GM21528 (cell line): ENCODE data around the gene ACAD11.
"Not testable (repeated sequence)": the region's sequence is repeated elsewhere in the genome, so short reads cannot be mapped to it uniquely, and the experiment has no call there.

Experiments
- ATAC-seq: cut with Tn5 transposase; IDR thresholded peaks from one replicate; pipeline ENCODE4 v1.9.1; 2021; ENCODE audit warnings: mild to moderate bottlenecking, moderate library complexity; ENCODE audit not compliant: unreplicated experiment, low FRiP score

ACAD11 gene

GRCh38 chr3:132606085-132606484 lies 53.5 kb downstream of the ACAD11 start:
- ATAC-seq, result no peak

GRCh38 chr3:132605374-132605792 lies 54.2 kb downstream of the ACAD11 start:
- no peak for ATAC-seq

DNA sequence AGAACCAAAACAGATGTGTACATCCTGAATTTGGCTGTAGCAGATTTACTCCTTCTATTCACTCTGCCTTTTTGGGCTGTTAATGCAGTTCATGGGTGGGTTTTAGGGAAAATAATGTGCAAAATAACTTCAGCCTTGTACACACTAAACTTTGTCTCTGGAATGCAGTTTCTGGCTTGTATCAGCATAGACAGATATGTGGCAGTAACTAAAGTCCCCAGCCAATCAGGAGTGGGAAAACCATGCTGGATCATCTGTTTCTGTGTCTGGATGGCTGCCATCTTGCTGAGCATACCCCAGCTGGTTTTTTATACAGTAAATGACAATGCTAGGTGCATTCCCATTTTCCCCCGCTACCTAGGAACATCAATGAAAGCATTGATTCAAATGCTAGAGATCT lies 59.0 kb downstream of the ACAD11 start:
- ATAC-seq, result not testable (repeated sequence)

DNA sequence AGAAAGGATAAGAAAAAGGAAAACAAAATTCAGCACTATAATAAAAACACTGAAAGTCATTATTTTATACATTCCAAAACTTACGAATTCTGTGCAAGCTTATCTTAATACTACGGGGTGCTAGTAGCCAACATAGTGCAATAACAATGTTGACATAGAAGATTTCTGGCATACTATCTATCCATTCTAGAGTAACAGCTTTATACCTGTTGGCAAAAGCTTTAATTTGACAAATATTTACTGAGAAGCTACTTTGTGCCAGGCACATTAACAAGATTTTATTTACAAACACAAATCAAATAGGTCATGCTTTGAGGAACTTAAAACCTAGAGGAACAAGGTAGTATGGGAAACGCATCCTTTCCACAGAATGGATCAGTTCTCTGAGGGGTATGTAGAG lies 61.4 kb downstream of the ACAD11 start:
- no peak for ATAC-seq

DNA sequence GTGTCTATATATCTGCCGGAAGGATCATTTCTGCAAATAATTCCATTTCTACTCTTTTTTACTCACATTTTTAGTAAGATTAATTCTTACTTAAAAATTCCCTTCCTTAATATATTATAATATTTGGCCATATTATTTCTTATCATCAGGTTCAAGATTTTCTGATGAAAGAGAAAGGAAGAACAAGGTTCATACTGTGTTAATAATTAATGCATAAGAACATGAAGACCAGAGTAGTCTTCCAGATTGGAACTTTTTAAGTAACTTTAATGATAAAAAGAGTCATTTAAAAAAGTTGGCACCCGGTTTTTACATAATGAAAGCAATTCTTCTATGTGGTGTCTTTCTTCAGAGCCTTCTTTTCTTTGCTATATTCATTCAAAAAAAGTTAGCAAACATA lies 61.9 kb downstream of the ACAD11 start:
- no peak for ATAC-seq

GRCh38 chr3:132596816-132597433 lies 62.7 kb downstream of the ACAD11 start, which contains the start of gene ACKR4:
ACKR4 (plus strand) TSS chr3:132597270; CDS start chr3:132600398, 3,128 bp downstream.
- ATAC-seq, result no peak

DNA sequence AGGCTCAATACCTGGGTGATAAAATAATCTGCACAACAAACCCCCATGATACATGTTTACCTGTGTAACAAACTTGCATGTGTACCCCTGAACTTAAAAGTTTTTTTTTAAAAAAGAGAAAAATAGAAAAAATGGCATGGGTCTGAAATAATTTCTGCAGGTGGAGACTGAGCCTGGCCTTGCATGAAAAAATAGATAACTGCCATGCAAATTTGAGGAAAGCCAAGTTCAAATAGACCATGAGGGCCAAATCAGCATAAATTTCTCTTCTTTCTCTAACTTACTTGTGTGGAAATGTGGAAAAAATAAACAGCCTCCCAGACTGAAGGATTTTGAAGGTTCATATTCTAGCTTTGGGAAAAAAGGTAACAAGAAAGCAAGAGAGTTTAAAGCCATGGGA lies 63.3 kb downstream of the ACAD11 start:
- ATAC-seq, result no peak

- no peak for ATAC-seq
Observed at GRCh38 chr3:132595014-132595413, 64.6 kb downstream of the ACAD11 start.

DNA sequence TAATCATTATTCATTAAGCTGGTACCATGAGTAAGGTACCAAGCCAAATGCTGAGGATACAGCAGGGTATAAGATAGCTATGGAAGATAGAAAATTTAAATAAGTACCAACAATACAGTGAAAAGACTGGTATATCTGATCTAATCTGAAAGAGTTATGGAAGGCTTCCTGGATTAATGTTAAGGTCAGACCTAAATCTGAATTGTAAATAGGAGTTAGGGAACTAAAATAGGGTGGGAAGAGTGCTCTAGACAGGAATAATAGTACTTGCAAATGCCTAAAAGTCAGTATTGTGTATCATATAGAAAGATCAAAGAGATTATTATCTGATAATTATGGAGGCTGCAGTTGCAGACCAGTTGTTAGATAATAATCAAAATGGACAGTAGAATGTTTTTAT lies 65.1 kb downstream of the ACAD11 start:
- no peak for ATAC-seq

DNA sequence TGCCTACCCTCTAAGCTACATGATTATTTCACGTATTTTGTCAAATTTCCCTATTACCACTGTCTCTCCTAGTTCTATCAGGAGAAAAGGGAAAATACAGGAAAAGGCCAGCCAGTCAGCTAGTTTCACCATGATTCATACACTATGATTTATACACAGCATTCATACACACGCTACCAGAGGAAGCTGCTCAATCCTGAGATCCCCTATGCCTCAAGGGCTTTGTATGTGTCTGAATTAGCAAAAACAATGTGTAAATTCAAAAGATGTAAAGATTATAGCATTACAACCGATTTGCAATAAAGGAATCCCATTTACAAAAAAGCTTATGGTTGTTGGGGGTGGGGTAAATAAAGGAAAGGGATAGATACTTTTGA lies 65.7 kb downstream of the ACAD11 start:
- no peak for ATAC-seq

DNA sequence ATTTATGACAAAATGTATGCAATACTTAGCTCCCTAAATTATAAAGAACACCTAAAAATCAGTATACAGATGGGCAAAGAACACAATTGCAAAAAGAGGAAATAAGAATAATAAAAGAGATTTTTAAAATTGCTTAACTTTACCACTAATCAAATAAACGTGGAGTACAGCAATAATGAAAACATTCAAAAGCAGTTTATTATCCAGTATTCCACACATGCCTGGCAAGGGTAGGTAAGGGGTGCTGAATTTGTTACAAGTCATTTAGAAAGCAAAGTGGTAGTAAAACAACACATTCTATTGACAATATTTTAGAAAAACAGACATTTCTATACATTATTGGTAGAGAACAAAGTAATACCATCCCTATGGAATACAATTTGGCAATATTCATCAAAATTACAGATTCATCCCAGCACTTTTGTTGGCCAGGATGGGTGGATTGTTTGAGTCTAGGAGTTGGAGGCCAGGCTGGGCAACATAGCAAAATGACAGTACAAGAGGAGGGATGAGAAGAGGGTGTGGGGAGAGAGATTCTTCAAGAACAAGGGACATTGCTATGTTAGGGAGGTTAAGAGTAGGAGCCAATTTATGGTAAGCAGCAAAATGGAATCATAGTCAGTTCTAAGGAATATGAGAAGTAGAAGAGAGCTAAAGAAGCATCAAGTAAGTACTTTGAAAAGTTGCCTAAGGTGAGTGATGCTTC lies 66.2 kb downstream of the ACAD11 start:
- ATAC-seq, result no peak

DNA sequence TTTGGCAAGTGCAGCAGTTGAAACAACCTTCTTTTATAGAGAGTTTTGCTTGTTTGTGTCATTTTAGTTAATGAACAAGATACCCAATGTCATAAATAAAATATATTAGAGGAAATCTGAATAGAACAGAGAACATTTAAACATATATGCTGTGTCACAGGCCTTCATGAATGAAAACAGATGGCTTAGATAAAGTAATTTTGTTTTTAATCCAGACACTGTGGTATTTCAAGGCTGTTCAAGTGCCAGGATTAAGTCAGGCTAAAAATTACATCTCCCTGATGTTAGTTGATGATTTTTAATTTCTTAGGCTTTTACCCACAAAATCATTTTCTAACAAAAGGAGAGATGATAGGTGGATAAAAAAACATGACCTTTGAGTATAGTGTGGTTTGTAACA lies 67.4 kb downstream of the ACAD11 start:
- no peak for ATAC-seq

- ATAC-seq, result no peak
Observed at GRCh38 chr3:132587401-132587800, 72.2 kb downstream of the ACAD11 start.

GRCh38 chr3:132573797-132574211 lies 85.8 kb downstream of the ACAD11 start:
- ATAC-seq, result no peak

- no peak for ATAC-seq
Observed at GRCh38 chr3:132570016-132570415, 89.6 kb downstream of the ACAD11 start.

- ATAC-seq, result no peak
Observed at GRCh38 chr3:132569580-132569979, 90.0 kb downstream of the ACAD11 start.

- no peak for ATAC-seq
Observed at GRCh38 chr3:132569153-132569552, 90.5 kb downstream of the ACAD11 start.

DNA sequence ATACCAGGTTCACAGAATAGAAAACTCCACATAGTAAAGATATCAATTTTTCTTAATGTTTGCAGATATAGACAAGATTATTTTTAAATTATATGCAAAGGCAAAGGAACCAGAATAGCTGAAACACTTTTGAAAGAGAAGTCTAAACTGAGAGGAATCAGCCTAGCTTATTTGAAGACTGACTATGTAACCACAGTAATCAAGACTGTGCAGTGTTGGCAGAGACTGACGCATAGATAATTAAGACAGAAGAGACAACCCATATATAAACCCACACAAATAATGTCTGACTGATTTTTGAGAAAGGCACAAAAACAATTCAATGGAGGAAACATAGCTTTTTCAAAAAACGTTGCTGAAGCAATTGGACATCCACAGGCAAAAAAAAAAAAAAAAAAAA lies 91.2 kb downstream of the ACAD11 start:
- ATAC-seq, result no peak

DNA sequence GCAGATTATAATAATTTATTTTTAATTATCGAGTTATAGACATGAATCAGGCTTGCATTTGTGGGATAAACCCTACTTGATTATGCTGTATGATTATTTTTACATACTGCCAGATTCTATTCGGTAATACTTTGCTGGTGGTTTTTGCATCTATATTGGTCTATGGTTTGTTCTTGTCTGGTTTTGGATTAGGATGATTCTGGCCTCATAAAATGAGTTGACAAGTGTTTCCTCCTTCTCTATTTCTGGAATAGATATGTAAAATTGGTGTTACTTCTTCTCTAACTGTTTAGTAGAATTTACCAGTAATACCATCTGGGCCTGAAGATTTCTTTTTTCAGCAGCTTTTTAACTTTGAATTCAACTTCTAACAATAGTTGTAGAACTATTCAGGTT lies 95.5 kb downstream of the ACAD11 start:
- ATAC-seq, result no peak

DNA sequence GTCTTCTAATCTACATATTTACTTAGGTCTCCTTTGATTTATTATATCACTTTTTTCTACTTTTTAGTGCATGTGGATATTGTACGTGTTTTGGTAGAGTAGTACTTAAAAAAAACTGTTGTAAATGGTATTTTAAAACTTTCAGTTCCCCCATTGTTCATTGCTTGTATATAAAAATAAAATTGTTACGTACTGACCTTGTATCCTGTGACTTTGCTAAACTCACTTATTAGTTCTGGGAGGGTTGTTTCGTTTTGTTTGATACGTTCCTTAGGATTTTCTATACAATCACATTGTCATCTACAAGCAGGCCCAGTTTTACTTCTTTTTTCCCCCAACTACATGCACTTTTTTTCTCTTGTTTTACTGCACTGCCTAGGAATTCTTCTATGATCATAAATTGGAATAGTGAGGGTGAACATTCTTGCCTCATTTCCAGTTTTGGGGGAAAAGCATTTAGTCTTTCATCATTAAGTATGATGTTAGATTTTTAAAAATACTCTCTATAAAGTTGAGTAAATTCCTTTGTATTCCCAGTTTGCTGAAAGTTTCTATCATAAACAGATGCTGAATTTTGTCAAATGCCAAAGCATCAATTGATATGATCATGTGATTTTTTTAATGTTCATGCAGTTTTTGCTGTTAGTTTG lies 96.1 kb downstream of the ACAD11 start:
- ATAC-seq, result no peak

- ATAC-seq, result no peak
Observed at GRCh38 chr3:132561003-132561402, 98.6 kb downstream of the ACAD11 start.
